Activated T-cell treated with anti-CD3 and anti-CD28 coated beads for 48 hours (primary cell): ENCODE results near the gene ZNF823.

ENCODE experiments used
- DNase-seq: peaks from one replicate; pipeline ENCODE4 v3.0.0-alpha.2; 2020; ENCODE audit warnings: low read depth

The ZNF823 gene

DNA sequence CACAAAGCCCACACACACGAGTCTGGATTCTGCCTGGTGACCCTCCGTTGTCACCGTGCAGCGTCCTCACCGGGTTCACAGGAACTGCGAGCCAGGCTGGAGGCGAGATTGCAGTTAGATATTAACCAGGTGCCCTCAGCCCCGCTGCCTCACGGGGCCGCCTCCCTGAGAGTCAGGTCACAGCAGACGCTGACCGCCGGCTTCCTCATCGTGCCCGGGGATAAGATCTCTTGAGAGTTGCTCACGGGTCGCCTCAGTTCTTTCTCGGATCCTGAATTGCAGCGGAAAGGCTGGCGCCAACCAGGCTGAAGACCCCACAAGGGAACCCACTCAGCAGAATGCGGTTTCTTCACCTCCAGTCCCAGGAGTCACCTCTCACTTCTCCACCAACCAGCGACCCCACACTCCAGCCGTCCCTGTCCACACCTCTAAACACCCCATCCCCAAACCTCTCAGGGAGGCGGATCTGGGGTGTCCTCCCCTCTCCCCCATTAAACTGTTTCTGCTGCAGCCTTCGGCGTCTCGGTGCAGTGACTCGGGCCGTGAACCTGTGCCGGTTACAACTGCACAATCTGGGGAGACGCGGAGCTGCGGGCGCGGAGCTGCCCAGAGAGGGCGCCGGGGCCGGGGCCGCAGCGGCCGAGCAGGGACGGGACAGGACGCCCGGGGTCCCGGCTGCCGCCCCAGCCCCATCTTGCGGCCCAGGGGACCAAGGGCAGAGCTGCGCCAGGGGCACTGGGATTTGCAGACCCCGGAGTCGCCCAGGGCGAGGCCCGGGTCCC is 591 bp downstream of the ZNF823 start:
- DNase-seq: peak; percentile 30

DNA sequence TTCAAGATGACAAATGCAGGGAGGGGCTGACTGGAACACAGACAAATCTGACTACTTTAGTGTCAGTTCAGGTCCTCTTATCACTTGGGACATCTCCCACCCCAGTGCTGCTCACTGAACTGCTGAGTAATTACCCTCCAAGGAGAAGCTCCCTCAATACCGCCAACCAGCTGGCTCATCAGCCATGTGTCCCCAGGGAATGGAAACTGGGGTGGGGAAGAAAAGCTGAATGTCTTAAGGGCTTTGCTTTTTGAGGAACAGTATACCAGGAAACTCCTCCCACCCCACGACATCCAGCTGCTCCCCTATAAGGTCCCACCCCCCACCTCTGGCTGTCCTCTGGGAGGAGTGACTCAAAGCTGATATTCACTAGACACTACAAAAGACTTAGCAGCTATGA is 2.0 kb downstream of the ZNF823 start:
- peak; percentile 6 for DNase-seq

DNA sequence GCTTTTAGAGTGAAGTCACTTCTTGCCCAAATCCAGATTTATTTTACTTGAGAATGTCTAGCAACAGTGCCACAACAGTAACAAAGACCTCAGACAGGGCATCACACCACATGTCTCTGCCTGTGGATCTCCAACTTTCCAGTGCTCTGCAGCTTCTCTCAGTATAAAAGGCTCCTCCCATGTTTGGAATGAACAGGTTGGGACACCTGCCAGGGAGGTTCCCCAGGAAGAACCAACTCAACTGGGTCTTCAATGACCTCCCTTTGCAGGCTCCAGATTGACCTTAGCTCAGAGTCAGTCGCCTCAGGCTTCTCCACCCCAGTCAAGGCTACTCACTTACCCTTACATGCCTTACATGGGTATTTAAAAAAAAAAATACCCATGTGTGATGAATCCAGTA is 3.4 kb downstream of the ZNF823 start:
- no peak for DNase-seq

DNA sequence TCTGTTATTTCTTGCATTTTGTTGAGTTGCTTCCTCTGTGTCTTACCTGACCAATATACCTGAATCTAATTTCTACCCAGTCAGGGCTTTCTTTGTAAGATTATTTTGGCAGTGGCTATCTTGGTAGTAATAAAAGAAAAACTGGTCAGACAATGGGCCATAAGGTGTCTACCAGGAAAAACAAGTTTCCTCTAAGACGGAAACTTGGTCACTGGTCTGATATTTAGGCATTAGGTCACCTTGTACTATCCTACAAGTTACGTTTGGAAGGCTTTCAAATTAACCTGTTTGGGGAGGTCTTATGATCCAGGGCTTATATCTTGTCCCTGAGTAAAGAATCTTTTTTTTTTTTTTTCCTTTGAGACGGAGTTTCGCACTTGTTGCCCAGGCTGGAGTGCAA is 9.2 kb downstream of the ZNF823 start:
- DNase-seq: no peak

DNA sequence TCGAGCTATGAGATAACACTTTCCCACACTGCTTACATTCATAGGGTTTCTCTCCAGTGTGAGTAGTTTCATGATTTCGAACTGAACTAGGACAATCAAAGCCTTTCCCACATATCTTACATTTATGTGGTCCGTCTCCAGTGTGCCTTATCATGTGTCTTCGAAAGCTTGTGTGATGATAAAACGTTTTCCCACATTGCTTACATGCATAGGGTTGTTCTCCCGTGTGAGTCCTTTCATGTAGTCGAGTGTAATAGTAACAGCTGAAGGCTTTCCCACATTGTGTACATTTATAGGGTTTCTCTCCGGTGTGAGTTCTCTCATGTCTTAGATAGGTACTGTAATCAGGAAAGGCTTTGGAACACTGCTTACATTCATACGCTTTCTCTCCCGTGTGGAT is 16.3 kb downstream of the ZNF823 start:
- no peak for DNase-seq

DNA sequence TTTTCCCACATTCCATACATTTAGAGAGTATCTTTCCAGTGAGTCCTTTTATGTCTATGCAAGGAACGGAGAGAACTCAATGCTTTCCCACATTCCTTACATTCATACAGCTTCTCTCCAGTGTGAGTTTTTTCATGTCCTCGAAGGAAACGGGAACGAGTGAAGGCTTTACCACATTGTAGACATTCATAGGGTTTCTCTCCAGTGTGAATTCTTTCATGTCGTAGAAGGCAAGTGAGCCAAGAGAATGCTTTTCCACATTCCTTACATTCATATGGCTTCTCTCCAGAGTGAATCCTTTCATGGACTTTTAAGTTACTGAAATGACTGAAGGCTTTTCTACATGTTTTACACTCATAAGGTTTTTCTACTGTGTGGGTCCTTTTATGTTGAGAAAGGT is 17.1 kb downstream of the ZNF823 start:
- DNase-seq: no peak

DNA sequence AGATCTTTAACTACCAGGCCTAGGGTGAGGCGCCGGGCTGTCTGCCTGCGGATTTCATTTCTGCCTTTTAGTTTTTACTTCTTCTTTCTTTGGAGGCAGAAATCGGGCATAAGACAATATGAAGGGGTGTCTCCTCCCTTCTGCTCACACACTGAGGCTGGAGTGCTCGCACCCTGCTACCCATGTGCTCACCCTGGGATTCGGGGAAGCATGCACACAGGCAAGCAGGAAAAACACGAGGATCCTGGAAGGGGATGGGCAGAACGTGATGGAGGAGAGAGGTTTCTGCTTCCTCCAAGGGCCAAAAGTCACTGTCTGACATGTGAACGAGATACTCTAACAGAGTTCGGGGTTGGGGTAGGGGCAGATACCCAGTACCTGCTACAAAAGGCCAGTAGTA is 28.4 kb downstream of the ZNF823 start:
- no peak for DNase-seq

DNA sequence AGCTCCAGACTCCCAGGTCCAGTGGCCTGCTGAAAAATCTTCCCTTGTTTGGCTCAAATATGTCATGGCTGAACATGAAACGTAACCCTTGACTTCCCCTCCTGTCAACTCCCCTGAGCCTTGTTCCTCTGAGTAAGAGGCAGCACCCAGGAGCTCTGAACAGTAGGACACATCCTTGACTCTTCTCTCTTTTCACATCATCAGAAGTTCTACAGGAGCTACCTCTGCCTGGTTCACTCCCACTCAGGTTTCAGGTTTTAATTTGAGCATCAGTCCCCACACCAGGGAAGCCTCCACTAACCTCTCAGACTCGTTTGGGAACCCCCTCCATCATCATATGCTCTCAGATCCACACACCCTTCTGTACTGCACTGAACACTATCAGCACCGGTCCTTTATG is 30.3 kb downstream of the ZNF823 start:
- no peak for DNase-seq

DNA sequence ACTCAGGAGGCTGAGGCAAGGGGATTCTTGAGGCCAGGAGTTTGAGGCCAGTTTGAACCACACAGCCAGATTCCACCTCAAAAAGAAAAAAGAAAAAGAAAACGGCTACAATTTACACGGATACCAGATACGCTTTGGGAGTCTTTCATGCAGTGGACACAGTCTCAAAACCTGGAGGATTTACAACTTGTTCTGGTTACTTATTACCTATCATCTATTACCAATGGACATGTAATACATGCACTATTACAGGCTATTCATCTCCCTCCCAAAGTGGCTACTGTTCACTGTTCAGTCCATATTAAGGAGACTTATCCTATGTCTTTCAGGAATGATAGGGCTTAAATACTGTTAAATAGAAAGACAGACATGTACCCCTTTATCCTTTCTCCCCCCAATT is 33.3 kb downstream of the ZNF823 start:
- DNase-seq: no peak

DNA sequence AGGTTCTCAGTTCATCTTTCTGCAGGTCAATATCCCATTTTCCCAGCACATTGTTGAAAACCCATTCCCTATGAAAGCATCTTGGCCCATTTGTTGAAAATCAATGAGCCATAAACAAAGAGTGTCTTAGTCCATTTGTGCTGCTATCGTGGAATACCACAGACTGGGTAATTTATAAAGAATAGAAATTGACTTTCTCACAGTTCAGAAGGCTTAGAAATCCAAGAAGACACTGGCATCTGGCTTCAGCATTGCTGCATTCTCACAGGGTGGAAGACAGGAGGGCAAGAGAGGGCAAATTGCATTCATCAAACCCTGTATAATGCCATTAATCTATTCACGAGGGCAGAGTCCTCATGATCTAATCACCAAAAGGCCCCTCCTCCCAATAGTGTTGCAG is 34.1 kb downstream of the ZNF823 start:
- no peak for DNase-seq

DNA sequence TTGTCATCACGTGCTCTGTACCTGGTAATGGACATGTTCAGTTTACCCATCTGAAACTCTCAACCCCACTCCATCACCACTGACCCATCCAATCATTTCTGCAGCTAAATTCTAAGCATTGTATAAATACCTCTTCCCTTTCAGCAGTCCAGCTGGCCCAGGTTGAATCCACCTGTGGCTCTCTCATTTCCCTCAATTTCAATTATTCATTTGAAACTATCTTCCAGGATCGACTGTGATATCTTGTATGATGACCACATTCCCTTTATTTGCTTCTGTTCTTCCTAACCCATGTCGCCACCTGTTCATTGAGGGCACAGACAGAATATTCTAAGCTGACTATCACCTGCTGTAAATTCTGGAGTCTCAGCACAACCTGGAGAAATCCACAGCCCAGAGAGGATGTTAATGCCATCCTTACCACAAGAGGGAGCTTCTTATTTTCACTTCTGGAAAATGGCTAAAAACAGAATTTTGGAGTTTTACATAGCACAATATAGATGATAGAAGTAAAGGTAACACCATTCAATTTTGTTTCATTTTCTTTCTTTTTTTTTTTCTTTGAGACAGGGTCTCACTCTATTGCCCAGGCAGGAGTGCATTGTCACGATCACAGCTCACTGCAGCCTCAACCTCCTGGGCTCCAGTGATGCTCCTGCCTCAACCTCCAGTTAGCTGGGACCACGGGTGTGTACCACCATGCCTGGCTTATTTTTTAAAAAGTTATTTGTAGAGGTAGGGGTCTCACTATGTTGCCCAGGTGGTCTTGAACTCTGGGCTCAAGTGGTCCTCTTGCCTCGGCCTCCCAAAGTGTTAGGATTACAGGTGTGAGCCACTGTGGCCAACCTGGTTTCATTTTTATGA is 38.6 kb downstream of the ZNF823 start:
- no peak for DNase-seq

DNA sequence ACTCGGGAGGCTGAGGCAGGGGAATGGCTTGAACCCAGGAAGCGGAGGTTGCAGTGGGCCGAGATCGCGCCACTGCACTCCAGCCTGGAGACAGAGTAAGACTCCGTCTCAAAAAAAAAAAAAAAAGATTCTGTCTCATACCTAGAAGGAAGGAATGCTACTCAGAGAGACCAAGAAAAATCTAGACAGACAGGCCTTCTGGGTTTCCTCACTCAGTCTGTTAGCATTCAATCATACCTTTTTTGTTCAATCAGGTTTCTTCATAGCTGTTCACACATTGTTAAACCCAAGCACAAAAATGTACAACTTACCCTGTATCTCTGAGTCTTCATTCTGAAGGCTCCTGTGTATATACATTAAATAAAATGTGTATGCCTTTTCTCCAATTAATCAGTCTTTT is 40.5 kb downstream of the ZNF823 start:
- no peak for DNase-seq

DNA sequence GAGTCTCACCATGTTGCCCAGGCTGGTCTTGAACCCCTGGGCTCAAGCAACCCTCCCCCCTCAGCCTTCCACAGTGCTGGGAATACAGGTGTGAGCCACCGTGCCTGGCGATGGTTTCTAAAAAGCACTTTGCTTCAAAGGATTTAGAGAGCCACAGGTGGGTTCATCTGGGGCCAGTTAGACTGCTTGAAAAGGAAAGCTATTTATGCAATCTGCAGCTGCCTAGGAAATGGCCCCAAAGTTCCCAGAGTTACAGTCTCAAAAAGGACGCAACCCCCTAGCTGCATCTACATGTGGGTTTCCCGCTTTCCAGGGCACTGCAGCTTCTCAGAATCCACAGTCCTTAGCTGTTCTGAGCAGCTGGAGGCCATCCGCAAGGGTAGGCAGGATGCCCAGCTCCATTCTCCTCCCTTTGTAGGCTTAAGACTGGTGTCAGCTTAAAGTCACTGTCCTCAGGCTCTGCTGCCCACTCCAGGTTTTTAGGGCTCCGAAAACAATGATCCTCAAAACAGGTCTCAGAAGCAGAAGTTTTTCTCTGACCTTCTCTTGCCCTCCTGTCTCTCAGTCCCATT is 41.4 kb downstream of the ZNF823 start:
- DNase-seq: no peak

DNA sequence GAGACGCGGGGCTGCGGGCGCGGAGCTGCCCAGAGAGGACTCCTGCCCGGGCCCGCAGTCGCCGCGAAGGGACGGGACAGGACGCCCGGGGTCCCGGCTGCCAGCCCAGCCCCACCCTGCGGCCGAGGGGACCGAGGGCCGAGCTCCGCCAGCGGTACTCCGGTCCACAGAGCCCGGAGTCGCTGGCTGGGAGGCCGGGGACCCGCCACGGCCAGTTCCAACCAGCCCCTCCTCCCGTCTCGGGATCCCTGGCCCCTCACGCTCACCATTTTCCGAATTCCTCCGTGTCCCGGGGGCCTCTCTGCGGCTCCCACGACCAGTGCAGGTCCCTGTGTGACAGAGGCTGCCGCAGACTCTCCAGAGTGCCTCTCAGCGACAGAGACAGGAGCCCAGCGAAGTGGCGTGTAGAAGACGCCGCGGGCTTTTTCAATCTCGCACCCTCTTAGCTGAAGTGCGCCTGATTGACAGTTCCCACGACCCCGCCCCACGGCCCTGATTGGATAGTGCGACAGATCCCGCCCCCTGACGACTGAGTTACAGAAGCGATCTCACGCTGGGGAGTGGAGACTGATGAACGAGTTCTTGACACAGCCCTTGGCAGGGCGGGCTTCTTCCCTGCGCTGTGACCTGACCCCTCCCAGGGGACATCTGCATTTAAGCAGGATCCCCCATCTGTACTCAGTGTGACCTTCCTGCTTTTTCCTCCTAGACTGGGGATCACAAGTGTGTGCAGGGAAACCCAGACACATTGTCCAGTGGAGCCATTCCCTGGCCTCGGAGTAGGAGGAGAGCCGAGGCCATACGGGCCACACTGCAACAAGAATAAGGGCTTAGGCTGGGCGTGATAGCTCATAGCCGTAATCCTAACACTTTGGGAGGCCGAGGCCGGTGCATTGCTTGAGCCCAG is 44.0 kb downstream of the ZNF823 start:
- peak; percentile 87 for DNase-seq

DNA sequence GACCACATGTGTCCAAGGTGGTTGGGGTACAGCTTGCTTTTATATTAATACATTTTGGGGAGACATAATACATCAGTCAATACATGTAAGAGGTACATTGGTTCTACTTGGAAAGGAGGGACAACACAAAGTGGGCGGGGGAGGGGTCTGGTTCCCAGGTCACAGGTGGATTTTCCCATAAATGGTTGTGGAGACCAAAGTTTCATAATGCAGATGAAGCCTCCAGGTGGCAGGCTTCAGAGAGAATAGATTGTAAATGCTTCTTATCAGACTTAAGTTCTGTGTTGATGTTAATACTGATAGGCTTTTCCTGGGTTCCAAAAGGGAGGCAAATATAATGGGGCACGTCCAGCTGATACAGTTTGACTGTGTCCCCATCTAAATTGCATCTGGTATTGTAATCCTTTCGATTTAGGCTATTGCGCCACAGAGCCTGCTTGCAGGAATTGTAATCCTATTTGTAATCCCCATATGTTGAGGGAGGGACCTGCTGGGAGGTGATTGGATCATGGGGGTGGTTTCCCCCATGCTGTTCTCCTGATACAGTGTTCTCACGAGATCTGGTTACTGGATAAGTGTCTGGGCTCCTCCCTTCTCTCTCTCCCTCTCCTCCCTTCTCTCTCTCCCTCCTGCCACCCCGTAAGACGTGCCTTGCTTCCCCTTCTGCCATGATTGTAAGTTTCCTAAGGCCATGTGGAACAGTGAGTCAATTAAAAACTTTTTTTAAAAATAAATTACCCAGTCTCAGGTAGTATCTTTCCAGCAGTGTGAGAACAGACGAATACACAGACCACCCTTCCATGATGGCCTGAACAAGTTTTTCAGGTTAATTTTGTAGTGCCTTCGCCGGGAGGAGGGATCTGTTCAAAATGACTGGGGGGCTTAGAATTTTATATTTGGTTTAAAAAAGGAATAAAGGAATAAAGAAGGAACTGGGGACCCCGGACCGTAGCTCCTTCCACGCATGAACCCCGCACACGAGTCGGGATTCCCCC is 44.9 kb downstream of the ZNF823 start:
- no peak for DNase-seq

DNA sequence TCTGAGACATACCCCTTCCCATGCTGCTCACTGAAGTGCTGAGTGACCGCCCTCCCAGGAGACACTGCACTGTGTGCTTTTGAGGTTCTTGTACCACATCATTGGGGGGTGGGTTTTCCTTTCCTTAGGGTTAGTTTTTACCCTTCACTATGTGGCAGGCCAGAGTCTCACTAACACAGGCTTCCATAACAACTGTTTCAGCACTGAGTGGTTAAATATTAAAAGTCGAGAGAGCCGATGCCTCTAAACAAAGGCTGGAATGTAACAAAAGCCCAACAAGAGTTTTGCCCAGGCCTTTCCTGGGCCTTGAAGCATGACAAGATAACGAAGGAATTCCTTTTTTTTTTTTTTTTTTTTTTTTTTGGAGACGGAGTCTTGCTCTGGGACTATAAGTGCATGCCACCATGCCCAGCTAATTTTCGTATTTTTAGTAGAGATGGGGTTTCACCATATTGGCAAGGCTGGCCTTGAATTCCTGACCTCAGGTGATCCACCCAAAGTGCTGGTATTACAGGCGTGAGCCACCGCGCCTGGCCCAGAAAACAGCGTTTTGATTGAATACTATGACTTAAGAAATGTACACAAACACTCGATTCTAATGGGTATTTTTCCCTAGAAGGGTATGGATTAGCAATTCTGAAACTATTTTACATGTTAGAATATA is 46.5 kb downstream of the ZNF823 start:
- no peak for DNase-seq

DNA sequence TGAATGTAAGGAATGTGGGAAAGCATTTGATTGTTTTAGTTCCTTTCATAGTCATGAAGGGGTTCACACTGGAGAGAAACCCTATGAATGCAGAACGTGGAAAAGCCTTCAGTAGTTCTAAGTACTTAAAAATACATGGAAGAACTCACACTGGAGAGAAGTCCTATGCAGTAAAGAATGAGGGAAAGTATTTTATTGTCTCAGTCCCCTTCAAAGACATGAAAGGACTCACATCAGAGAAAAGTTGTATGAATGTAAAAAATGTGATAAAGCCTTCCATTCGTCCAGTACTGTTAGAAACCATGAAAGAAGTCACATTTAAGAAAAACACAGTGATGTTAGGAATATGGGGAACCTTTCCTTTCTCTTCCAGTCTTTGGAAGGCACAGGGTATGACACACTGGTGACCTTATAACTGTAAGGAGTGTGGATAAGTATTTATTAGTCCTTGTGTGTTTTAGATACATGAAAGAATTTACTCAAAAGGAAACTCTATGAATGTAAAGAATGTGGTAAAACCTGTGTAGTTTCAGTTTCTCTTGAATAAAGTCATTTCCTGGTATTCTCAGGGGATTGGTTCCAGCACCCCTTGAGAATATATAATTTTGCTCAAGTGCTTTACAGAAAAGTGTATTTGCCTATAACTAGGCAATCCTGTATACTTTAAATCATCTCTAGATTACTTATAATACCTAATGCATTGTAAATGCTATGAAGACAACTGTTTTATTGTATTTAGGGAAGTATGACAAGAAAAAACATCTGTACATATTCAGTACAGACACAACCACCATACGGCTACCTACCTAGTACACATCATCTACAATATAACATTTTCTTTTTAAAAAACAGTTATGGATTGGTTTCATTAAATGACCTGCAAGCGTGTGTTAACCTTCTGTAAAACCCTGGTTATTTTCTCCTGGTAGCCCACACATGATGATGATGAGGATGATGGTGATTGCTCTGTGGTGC is 52.8 kb downstream of the ZNF823 start:
- no peak for DNase-seq

DNA sequence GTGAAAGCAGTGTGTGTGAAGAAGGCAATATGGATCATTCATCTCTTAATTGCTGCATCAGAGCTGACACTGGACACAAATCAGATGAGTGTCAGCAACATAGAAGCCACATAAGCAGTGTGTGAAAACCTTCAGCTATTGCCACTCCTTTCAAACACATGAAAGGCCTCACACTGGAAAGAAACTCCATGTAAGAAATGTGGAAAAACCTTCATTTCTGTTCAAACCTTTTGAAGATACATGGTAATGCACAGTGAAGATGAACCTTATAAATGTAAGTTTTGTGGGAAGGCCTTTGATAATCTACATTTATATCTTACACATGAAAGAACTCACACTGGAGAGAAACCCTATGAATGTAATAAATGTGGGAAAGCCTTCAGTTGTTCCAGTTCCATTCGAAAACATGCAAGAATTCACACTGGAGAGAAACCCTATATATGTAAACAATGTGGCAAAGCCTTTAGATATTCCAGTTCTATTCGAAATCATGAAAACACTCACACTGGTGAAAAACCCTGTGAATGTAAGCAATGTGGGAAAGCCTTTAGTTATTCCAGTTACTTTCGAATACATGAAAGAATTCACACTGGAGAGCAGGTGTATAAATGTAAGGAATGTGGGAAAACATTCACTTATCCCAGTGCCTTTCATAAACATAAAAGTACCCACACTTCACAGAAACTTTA is 53.6 kb downstream of the ZNF823 start:
- DNase-seq: no peak
